HEK293T (cell line): Measurements from ENCODE around the gene SAA1.

Source experiments
- CTCF ChIA-PET: fragments of 350-600 bp; formaldehyde crosslinking; extraction: SDS; loops from one replicate; lab custom pipeline; 2021; ENCODE audit warnings: antibody characterized with exemption, inconsistent platforms; lab: Yijun Ruan, JAX
- POLR2A ChIA-PET: fragments of 350-600 bp; formaldehyde crosslinking; extraction: SDS; loops from one replicate; lab custom pipeline; 2020; ENCODE audit warnings: antibody characterized with exemption, inconsistent platforms; lab: Yijun Ruan, JAX
- DNase-seq: peaks from one replicate; pipeline ENCODE4 v3.0.0; 2012; ENCODE audit warnings: mixed read lengths; ENCODE audit errors: extremely low spot score
- ARNT ChIP-seq: fragments of 450-650 bp; IDR thresholded peaks from 2 replicates; pipeline ENCODE4 v1.6.1; 2017; ENCODE audit warnings: mild to moderate bottlenecking
- BHLHE40 ChIP-seq: fragments of 450-650 bp; IDR thresholded peaks from 2 replicates; pipeline ENCODE4 v1.6.1; 2016; ENCODE audit warnings: mild to moderate bottlenecking, moderate library complexity, borderline replicate concordance
- CTBP1 ChIP-seq: fragments of 450-650 bp; IDR thresholded peaks from 2 replicates; pipeline ENCODE4 v1.6.1; 2016; ENCODE audit warnings: borderline replicate concordance
- ELF4 ChIP-seq: fragments of 450-650 bp; IDR thresholded peaks from 2 replicates; pipeline ENCODE4 v1.6.1; 2017; ENCODE audit warnings: antibody characterized with exemption
- FOXA1 ChIP-seq: fragments of 450-650 bp; IDR thresholded peaks from 2 replicates; pipeline ENCODE4 v1.6.1; 2016; ENCODE audit warnings: mild to moderate bottlenecking
- FOXK2 ChIP-seq: fragments of 450-650 bp; IDR thresholded peaks from 2 replicates; pipeline ENCODE4 v1.6.1; 2016; ENCODE audit warnings: mild to moderate bottlenecking
- FOXM1 ChIP-seq: fragments of 450-650 bp; IDR thresholded peaks from 2 replicates; pipeline ENCODE4 v1.6.1; 2017; ENCODE audit warnings: mild to moderate bottlenecking, borderline replicate concordance
- HDGF ChIP-seq: fragments of 450-650 bp; IDR thresholded peaks from 2 replicates; pipeline ENCODE4 v1.6.1; 2017; ENCODE audit warnings: antibody characterized with exemption, borderline replicate concordance
- L3MBTL2 ChIP-seq: fragments of 450-650 bp; conservative IDR thresholded peaks from 2 replicates; pipeline ENCODE4 v1.6.1; 2016; ENCODE audit warnings: mild to moderate bottlenecking
- LEF1 ChIP-seq: fragments of 450-650 bp; IDR thresholded peaks from 2 replicates; pipeline ENCODE4 v1.6.1; 2017; ENCODE audit warnings: mild to moderate bottlenecking, borderline replicate concordance
- NFRKB ChIP-seq: fragments of 450-650 bp; IDR thresholded peaks from 2 replicates; pipeline ENCODE4 v1.6.1; 2016; ENCODE audit warnings: mild to moderate bottlenecking, moderate library complexity
- PKNOX1 ChIP-seq: fragments of 450-650 bp; IDR thresholded peaks from 2 replicates; pipeline ENCODE4 v1.6.1; 2016
- SP1 ChIP-seq: fragments of 450-650 bp; IDR thresholded peaks from 2 replicates; pipeline ENCODE4 v1.6.1; 2017
- SUZ12 ChIP-seq: fragments of 450-650 bp; IDR thresholded peaks from 2 replicates; pipeline ENCODE4 v1.6.1; 2016; ENCODE audit warnings: mild to moderate bottlenecking
- TARDBP ChIP-seq: fragments of 450-650 bp; IDR thresholded peaks from 2 replicates; pipeline ENCODE4 v1.6.1; 2016
- ZNF384 ChIP-seq: fragments of 450-650 bp; IDR thresholded peaks from 2 replicates; pipeline ENCODE4 v1.6.1; 2016

SAA1 gene

GRCh38 chr11:18309691-18310090 is 43.6 kb downstream of the SAA1 start:
- TF ChIP-seq PKNOX1 (no peak), FOXK2 (no peak), NFRKB (no peak), FOXM1 (no peak), LEF1 (no peak), SP1 (no peak), L3MBTL2 (no peak), TARDBP (no peak), HDGF (no peak), ZNF384 (no peak)
- DNase-seq: no peak
- CTCF ChIA-PET: no interaction called here
- POLR2A ChIA-PET: no interaction called here

GRCh38 chr11:18310800-18311340 is 44.8 kb downstream of the SAA1 start:
- ChIA-PET CTCF (no interaction called here), POLR2A (no interaction called here)
- no peak for DNase-seq
- no peak for TF ChIP-seq BHLHE40
- no peak for TF ChIP-seq ARNT
- TF ChIP-seq SUZ12: no peak
- no peak for TF ChIP-seq PKNOX1
- no peak for TF ChIP-seq SP1
- no peak for TF ChIP-seq L3MBTL2
- no peak for TF ChIP-seq ELF4
- TF ChIP-seq CTBP1: no peak
- no peak for TF ChIP-seq FOXK2
- no peak for TF ChIP-seq LEF1
- no peak for TF ChIP-seq FOXM1

- no peak for DNase-seq
- POLR2A ChIA-PET: interaction anchor here (1.0 kb wide), 1 partner anchor 10 kb away, joined by 3 read pairs; no protein-coding TSS in a partner anchor
- CTCF ChIA-PET: interaction anchor here (0.6 kb wide), 1 partner anchor 151 kb away, joined by 3 read pairs; no protein-coding TSS in a partner anchor
- TF ChIP-seq L3MBTL2 (no peak), LEF1 (no peak), ARNT (no peak), BHLHE40 (no peak), SP1 (no peak), FOXA1 (no peak), FOXM1 (no peak), HDGF (no peak), ZNF384 (no peak)
These were observed 45.9 kb downstream of the SAA1 start for GRCh38 chr11:18312012-18312411.

GRCh38 chr11:18312663-18313420 is 46.8 kb downstream of the SAA1 start:
- no peak for DNase-seq
- TF ChIP-seq ZNF384 (no peak), ARNT (no peak), L3MBTL2 (no peak), LEF1 (no peak), FOXK2 (no peak), FOXA1 (no peak), ELF4 (no peak)
- ChIA-PET CTCF (interaction anchor here (0.6 to 0.7 kb wide), 2 partner anchors 9 to 11 kb away, joined by 4 read pairs; no protein-coding TSS in a partner anchor), POLR2A (no interaction called here)

GRCh38 chr11:18313965-18314763 is 48.1 kb downstream of the SAA1 start:
- no peak for DNase-seq
- CTCF ChIA-PET: no interaction called here

GRCh38 chr11:18314784-18315523 is 48.9 kb downstream of the SAA1 start:
- no peak for DNase-seq
- ChIA-PET CTCF (no interaction called here), POLR2A (interaction anchor here (0.8 to 0.9 kb wide), 2 partner anchors 27 to 81 kb away, joined by 3 read pairs; no protein-coding TSS in a partner anchor)
- TF ChIP-seq ZNF384 (no peak), PKNOX1 (no peak), TARDBP (no peak), FOXK2 (no peak), BHLHE40 (no peak), SUZ12 (no peak), HDGF (no peak), NFRKB (no peak), ARNT (no peak), LEF1 (no peak), FOXA1 (no peak), L3MBTL2 (no peak), SP1 (no peak), ELF4 (no peak), CTBP1 (no peak), FOXM1 (no peak)

More at GRCh38 chr11:18313965-18314763, 48.1 kb downstream of the SAA1 start:
- no peak for TF ChIP-seq ELF4
- TF ChIP-seq L3MBTL2: no peak
- TF ChIP-seq FOXM1: no peak
- no peak for TF ChIP-seq HDGF
- POLR2A ChIA-PET: interaction anchor here (0.8 kb wide), 1 partner anchor 82 kb away, joined by 3 read pairs; no protein-coding TSS in a partner anchor
